H1 (cell line): ENCODE results near the gene ADD1. TPM values are rescaled to one million over a fixed set of nuclear protein-coding genes. Genes with fewer than 3 reads are reported as not detected.

ENCODE experiments used
- CHD7 ChIP-seq: fragments of 300-600 bp; sonication (generic); IDR thresholded peaks from 2 replicates; pipeline ENCODE4 v1.7.1; 2012; ENCODE audit warnings: low read length, moderate library complexity, mild to moderate bottlenecking, inconsistent platforms; ENCODE audit not compliant: insufficient replicate concordance
- CTCF ChIP-seq, 3 experiments: IDR thresholded peaks; 1 replicate in 2 of 3; 2 replicates in 1 of 3; pipeline versions ENCODE4 v1.5.1 to v1.6.1; 2011; ENCODE audit warnings: low read length in 3 of 3, mild to moderate bottlenecking in 3 of 3, inconsistent platforms in 2 of 3, low read depth in 1 of 3, moderate library complexity in 1 of 3; ENCODE audit not compliant: insufficient read depth in 1 of 3; ENCODE audit errors: control extremely low read depth in 1 of 3
- MAX ChIP-seq: IDR thresholded peaks from 2 replicates; pipeline ENCODE4 v1.6.1; 2012; ENCODE audit warnings: inconsistent platforms
- SIN3A ChIP-seq, 2 experiments: IDR thresholded peaks in 1 of 2; conservative IDR thresholded peaks in 1 of 2; 2 replicates each; pipeline ENCODE4 v1.6.1; 2011 to 2012; ENCODE audit warnings: low read length in 2 of 2, improper control_type of control experiment in 1 of 2, low read depth in 1 of 2, mild to moderate bottlenecking in 1 of 2
- SIRT6 ChIP-seq: IDR thresholded peaks from one replicate; pipeline ENCODE4 v1.7.1; 2012; ENCODE audit warnings: low read length, inconsistent platforms
- TCF12 ChIP-seq: IDR thresholded peaks from 2 replicates; pipeline ENCODE4 v1.6.1; 2011; ENCODE audit warnings: low read depth, mild to moderate bottlenecking, low read length
- polyA plus RNA-seq, 7 experiments: library from polyadenylated mRNA; depleted of rRNA in 3 of 7; stranded (reverse) in 5 of 7; unstranded in 2 of 7; fragments of >200 nt in 5 of 7; fragments of 200-250 nt in 2 of 7; gene quantifications; 1 replicate in 5 of 7; 2 replicates in 1 of 7; 4 replicates in 1 of 7; pipeline versions ENCODE4 v1.2.1 to v1.2.3, GENCODE V29; 2011 to 2013; ENCODE audit warnings: missing spikeins in 2 of 7, mixed read lengths in 2 of 7
- total RNA-seq: library from RNA; stranded (reverse); fragmentation: NEBNext Ultra II Directional; extraction: Animal tissue kit (Norgen Biotek cat#: 25700); gene quantifications from 2 replicates; pipeline ENCODE4 v1.2.1, GENCODE V29; 2021
- TF ChIP-seq, protein P1 (sequence below): IDR thresholded peaks from 2 replicates; pipeline ENCODE4 v1.6.1; 2012; ENCODE audit warnings: inconsistent platforms

ADD1 gene
- total and polyA plus RNA-seq, 2 of the 8 experiments (the other 6 are each of a cell fraction or from before 2014, with no cell fraction given): 113 to 143 TPM

- TF ChIP-seq CHD7: no peak
- TF ChIP-seq TCF12: no peak
- TF ChIP-seq, protein P1, sequence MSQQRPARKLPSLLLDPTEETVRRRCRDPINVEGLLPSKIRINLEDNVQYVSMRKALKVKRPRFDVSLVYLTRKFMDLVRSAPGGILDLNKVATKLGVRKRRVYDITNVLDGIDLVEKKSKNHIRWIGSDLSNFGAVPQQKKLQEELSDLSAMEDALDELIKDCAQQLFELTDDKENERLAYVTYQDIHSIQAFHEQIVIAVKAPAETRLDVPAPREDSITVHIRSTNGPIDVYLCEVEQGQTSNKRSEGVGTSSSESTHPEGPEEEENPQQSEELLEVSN: no peak
- TF ChIP-seq CTCF (IDR thresholded peaks at IDR 0.05; ENCODE audit: control extremely low read depth in 1 of 3, insufficient read depth in 1 of 3, low read depth in 1 of 3, low read length in 3 of 3): no peak
- TF ChIP-seq SIRT6: no peak
- no peak for TF ChIP-seq SIN3A (conservative IDR thresholded peaks at IDR 0.05 in 1 of 2, IDR thresholded peaks at IDR 0.05 in 1 of 2; ENCODE audit: low read depth in 1 of 2, low read length in 2 of 2)
- no peak for TF ChIP-seq MAX
Observed at GRCh38 chr4:2898001-2898400, 54.4 kb downstream of the ADD1 start (continued).
